HUES48 (cell line): Measurements from ENCODE around the gene AP2A2.

Experiments used
- H3K27ac ChIP-seq: one replicate; pipeline ENCODE4 v1.7.0; 2013; ENCODE audit warnings: low read depth, low read length, inconsistent platforms
- H3K27me3 ChIP-seq: 2 replicates; pipeline ENCODE4 v1.6.1; 2013; ENCODE audit warnings: mild to moderate bottlenecking, low read length; ENCODE audit not compliant: control insufficient read depth, insufficient read depth
- H3K36me3 ChIP-seq: 2 replicates; pipeline ENCODE4 v1.6.1; 2013; ENCODE audit warnings: low read length; ENCODE audit not compliant: control insufficient read depth, insufficient read depth
- H3K4me1 ChIP-seq: 2 replicates; pipeline ENCODE4 v1.6.1; 2013; ENCODE audit warnings: mild to moderate bottlenecking, low read length; ENCODE audit not compliant: control insufficient read depth, insufficient read depth
- H3K4me3 ChIP-seq: 2 replicates; pipeline ENCODE4 v1.5.1; 2013; ENCODE audit warnings: mild to moderate bottlenecking, low read depth, low read length
- H3K9ac ChIP-seq: 2 replicates; pipeline ENCODE4 v1.6.1; 2013; ENCODE audit warnings: mild to moderate bottlenecking, low read depth, low read length, moderate library complexity
- H3K9me3 ChIP-seq: 2 replicates; pipeline ENCODE4 v1.6.1; 2013; ENCODE audit warnings: low read length; ENCODE audit not compliant: control insufficient read depth, insufficient read depth

Gene AP2A2

DNA sequence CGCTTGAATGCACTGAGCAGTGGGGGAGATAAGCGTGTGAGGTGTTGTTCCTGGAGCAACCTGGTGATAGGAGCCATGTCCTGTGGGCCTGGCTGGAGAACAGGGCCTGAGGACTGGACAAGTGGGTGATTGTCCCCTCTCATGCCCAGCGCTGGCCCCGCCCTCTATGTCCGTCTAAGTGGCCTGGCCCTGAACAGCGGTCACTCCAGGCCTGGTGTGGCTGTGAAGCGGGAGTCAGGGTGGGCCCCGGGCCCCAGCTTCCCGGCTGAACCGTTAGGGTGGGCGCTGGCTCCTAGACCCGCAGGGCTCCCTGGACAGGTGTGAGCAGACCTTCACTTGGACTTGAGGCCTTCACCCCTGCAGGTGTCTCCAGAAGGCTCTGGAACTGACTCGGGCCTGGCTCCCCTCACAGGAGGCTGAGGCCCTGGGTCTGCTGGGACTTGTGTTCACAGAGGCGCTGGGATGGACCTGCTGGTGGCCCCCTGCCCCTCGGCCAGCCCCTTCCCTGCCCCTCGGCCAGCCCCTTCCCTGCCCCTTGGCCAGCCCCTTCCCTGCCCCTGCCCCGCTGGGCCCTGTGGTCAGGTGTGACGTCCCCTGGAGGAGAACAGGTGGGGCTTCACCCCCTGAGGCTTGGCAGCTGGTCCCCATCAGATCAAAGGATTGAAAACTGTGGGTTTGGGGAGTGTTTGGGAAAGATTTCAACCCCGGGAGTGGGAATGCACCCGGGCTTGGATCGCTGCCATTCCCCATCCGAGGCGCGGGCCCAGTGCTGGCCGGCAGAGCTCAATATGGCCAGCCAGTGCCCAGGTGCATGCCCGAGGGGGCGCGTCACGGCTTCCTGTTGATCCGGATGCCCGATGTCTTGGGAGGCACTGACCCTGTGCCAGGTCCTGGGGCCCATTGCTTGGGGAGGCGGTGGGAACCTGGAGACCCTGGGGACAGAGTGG lies 114.1 kb downstream of the AP2A2 start:
- Histone ChIP-seq H3K9me3 (no peaks in the 10 kb centered on the region), H3K36me3 (no peaks in the 10 kb centered on the region), H3K27me3 (no peaks in the 10 kb centered on the region), H3K4me1 (no peaks in the 10 kb centered on the region), H3K27ac (no peak overlapping the region), H3K9ac (no peak overlapping the region), H3K4me3 (no peak overlapping the region)

DNA sequence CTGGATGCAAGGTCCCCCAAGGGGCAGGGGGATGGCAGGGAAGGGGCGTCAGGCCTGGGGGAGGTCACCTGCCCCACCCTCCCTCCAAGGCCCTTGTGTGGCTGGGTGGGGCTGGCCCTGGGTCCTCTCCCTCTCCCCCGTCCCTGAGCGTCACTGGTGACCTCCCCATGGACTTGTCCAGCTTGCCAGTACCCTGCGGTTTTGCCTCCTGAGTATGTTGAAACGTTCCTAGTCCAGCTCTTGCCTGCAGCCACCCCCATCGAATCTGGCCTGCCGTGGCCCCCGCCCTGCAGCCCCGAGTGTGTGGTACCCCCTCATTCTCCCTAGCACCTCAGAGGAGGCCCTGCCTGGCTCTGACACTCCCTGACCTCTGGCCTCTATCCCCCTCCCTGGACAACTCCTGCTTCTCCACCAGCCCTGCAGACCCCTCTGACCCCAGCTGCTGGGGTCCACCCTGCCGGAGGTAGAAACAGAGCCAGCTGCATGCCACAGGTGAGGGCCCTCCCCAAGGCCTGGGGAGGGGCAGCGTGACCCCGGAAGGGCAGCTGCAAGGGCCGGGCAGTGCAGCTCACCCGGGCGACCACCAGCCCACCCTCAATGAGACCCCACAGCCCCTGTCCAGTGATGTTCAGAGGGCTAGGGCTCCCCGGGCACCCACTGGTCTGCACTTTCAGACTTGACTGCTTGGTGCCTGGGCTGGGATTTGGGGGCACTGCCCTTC lies 114.9 kb downstream of the AP2A2 start:
- Histone ChIP-seq H3K27ac (no peak overlapping the region), H3K27me3 (no peaks in the 10 kb centered on the region), H3K9ac (no peak overlapping the region), H3K36me3 (no peaks in the 10 kb centered on the region), H3K4me3 (no peak overlapping the region), H3K9me3 (no peaks in the 10 kb centered on the region), H3K4me1 (no peaks in the 10 kb centered on the region)

DNA sequence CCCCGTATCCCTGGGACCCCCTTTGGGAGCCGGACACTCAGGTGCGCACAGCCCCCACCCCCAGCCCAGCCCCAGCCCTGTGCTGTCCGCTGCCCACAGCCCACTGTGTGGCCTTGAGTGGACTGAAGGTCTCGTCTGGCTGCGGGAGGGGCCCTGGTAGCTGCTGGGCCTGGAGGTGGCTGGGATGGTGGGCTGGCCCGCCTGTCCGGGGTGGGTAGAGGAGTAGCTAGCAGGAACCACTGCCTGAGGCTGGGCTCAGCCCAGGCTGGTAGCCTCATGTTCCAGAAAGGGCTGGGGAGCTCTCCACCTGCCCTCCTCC lies 115.4 kb downstream of the AP2A2 start:
- H3K9me3 ChIP-seq: no peaks in the 10 kb centered on the region
- no peaks in the 10 kb centered on the region for H3K36me3 ChIP-seq
- no peak overlapping the region for H3K4me3 ChIP-seq
- no peak overlapping the region for H3K27ac ChIP-seq
- H3K9ac ChIP-seq: no peak overlapping the region
- H3K27me3 ChIP-seq: no peaks in the 10 kb centered on the region
- no peaks in the 10 kb centered on the region for H3K4me1 ChIP-seq

DNA sequence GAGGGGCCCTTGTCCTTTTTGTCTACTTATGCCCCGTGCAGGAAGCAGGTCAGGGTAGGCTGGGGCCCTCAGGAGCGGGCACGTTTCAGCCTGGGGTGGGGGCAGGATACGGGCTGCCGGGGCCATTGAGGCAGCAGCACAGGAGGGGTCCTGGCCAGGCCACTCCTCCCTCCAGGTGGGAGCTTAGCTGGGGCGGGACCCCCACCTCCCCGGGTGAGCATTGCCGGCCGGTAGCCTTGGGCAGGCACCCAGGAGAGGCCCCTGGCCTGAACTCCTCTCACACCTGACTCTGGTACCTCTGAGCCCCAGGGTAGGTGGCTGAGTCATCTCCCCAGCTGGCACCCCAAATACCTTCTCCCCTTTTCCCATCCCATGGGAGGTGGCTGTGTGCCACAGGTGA lies 115.8 kb downstream of the AP2A2 start:
- no peaks in the 10 kb centered on the region for H3K4me1 ChIP-seq
- H3K9me3 ChIP-seq: no peaks in the 10 kb centered on the region
- H3K4me3 ChIP-seq: no peak overlapping the region
- H3K36me3 ChIP-seq: no peaks in the 10 kb centered on the region
- H3K27me3 ChIP-seq: no peaks in the 10 kb centered on the region
- H3K27ac ChIP-seq: no peak overlapping the region
- H3K9ac ChIP-seq: no peak overlapping the region

DNA sequence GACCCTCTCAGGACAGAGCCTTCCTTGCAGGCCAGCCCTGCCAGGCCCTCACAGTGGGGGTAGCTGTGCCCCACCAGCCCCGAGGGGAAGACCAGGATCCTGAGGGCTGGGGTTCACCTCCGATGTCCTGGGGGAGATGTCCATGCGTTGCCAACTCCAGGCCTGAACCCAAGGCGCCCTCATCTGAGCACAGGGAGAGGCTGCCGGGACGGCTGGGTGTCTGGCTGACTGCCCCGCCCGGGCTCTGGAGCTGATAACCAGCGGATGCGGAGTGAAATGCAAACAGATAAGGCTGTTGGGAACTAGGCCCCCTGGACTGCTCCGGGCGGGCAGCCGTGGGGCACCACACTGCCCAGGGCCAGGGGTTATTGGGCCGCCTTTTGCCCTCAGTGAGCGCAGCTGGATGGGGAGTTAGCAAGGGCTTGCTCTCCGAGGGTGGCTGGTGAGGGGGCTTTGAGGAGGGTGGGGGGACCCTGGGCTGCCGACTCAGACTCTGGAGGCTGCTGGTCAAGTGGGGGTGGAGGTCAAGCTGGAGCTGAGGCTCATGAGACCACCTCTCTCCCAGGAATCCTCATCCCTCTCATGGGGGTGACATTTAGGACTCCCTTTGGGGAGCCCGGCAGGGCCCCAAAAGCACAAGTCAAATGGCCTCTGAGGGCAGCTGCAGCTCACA lies 116.4 kb downstream of the AP2A2 start:
- H3K4me3 ChIP-seq: no peak overlapping the region
- H3K36me3 ChIP-seq: no peaks in the 10 kb centered on the region
- no peak overlapping the region for H3K27ac ChIP-seq
- H3K9ac ChIP-seq: no peak overlapping the region
- no peaks in the 10 kb centered on the region for H3K4me1 ChIP-seq
- no peaks in the 10 kb centered on the region for H3K9me3 ChIP-seq
- no peaks in the 10 kb centered on the region for H3K27me3 ChIP-seq

DNA sequence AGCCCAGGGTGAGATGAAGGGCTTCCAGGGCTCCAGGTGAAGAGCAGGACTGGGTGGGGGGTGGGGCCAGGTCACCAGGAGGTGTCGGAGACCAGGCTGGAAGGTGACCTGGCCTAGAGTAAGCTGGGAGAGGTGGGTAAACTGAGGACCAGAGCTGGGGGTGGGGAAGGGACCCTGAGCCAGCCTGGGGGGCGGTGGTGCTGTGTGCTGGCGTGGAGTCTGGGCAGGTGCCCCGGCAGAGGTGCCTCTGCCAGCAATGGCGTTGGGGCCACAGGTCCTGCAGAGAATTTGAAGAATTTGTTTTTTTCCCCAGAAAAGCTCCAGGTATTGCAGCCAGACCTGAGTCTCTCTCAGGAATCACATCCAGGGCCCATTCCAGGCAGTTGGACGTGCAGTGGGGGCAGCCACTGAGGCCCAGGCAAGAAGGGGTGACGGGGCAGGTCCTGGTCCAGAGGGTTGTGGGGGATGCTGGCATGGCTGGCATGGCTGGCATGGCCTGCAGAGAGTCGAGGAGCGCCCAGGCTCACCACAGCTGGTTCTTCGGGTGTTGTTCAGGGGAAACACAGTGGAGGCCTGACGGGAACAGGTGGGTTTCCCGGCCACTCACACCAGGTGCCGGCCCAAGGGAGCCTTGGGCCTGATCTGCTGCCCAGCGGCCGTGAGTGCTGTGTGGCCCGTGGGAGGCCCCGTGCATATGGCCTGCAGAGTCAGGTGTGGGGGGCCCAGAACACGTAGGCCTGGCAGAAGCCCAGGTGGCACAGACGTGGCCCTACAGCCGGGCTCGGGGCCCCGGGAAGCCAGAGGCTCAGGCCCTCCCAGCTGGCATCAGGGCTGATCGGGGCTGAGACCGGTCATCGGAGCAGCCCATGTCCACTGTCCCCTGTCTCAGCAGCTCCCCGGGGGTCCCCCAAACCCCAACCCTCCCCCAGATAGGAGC lies 117.2 kb downstream of the AP2A2 start:
- no peak overlapping the region for H3K9ac ChIP-seq

DNA sequence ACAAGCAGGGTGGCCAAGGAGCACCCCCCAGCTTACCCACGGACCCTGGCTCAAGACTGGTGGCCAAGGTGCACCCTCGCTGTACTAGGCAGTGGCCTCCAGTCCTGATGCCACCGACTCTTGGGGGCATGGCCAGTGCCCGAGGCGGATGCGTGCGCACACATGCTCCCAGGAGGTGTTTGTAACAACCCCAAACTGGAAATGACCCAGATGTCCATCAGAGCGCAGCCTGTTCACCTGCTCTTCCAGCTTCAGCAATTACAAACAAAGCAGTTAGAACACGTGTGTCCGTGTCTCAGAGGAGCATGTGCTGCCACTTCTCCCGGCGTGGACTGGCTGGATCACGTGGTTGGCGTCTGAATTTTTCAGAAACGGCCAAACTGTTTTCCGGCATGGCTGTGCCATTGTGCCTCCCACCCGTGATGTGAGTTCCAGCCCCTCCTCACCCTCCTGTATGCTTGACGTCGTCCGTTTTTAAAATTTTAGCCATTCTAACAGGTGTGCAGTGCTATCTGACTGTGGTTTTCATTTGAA lies 118.0 kb downstream of the AP2A2 start:
- Histone ChIP-seq H3K27me3 (no peaks in the 10 kb centered on the region), H3K27ac (no peak overlapping the region), H3K9ac (no peak overlapping the region), H3K4me3 (no peak overlapping the region), H3K4me1 (no peaks in the 10 kb centered on the region), H3K36me3 (no peaks in the 10 kb centered on the region), H3K9me3 (no peaks in the 10 kb centered on the region)

More for the DNA sequence above, 117.2 kb downstream of the AP2A2 start:
- no peaks in the 10 kb centered on the region for H3K9me3 ChIP-seq
- no peak overlapping the region for H3K4me3 ChIP-seq
- H3K4me1 ChIP-seq: no peaks in the 10 kb centered on the region
- H3K27ac ChIP-seq: no peak overlapping the region
- no peaks in the 10 kb centered on the region for H3K36me3 ChIP-seq
- H3K27me3 ChIP-seq: no peaks in the 10 kb centered on the region

DNA sequence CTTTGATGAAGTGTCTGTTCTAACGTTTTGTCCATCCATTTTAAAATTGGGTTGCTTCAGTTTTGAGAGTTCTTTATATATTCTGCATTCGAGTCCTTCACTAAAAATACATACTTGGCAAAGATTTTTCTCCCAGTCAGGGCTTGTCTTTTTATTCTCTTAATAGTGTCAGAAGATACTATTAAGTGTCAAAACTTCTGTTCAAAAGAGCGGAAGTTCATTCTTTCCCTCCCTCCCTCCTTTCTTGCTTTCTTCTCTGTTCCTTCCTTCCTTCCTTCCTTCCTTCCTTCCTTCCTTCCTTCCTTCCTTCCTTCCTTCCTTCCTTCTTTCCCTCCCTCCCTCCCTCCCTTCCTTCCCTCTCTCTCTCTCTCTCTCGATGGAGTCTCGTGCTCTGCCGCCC lies 118.5 kb downstream of the AP2A2 start:
- Histone ChIP-seq H3K27ac (no peak overlapping the region), H3K27me3 (no peaks in the 10 kb centered on the region), H3K4me1 (no peaks in the 10 kb centered on the region), H3K9me3 (no peaks in the 10 kb centered on the region), H3K36me3 (no peaks in the 10 kb centered on the region), H3K4me3 (no peak overlapping the region), H3K9ac (no peak overlapping the region)

DNA sequence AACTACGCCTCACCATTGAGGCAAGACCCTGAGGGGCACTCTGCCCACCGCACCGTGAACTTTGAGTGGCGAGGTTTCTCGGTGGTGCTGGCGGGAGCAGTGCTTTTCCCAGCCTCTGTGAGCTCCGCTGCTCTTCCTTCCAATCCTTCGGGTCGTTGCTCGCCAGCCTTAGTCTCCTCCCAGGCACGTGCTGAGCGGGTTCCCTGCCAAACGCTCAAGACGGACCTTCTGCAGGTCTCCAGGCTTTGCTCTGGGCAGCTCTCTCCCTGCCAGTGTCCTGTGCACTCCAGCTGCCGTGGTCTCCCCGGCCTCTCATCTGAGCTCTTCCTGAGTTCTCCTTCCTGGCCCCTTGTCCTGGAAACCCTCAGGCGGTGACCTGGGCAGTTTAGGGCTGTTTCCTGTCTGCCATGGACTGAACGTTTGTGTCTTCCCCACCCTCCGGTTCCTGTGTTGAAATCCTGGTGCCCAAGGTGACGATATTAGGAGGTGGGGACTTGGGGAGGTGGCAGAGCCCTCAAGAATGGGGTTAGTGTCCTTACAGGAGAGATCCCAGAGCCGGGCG lies 122.0 kb downstream of the AP2A2 start:
- Histone ChIP-seq H3K4me1 (no peaks in the 10 kb centered on the region), H3K27me3 (no peaks in the 10 kb centered on the region), H3K36me3 (no peaks in the 10 kb centered on the region), H3K4me3 (no peak overlapping the region), H3K9me3 (no peaks in the 10 kb centered on the region), H3K9ac (no peak overlapping the region), H3K27ac (no peak overlapping the region)
